SK-N-SH (cell line): ENCODE results near the gene LRP6.

Source experiments
- CTCF ChIP-seq: fragments of 200-600 bp; sonication (generic); IDR thresholded peaks from 2 replicates; pipeline ENCODE4 v1.6.1; 2017; ENCODE audit warnings: antibody characterized with exemption, mild to moderate bottlenecking, moderate library complexity
- EZH2phosphoT487 ChIP-seq: fragments of 200-600 bp; sonication (generic); IDR thresholded peaks from 2 replicates; pipeline ENCODE4 v1.6.1; 2017; ENCODE audit warnings: low read depth, mixed run types, mild to moderate bottlenecking, antibody characterized with exemption, moderate library complexity, borderline replicate concordance
- FOXJ3 ChIP-seq: sonication (generic); formaldehyde crosslinking; IDR thresholded peaks from 2 replicates; pipeline ENCODE4 v1.5.1; 2020; ENCODE audit warnings: mild to moderate bottlenecking, missing genetic modification reagents
- MAX ChIP-seq: IDR thresholded peaks from 2 replicates; pipeline ENCODE4 v1.4.0; 2012; ENCODE audit warnings: low read depth
- PBX3 ChIP-seq: IDR thresholded peaks from 2 replicates; pipeline ENCODE4; 2012
- SMC3 ChIP-seq: IDR thresholded peaks from 2 replicates; pipeline ENCODE4 v1.6.1; 2012; ENCODE audit warnings: low read depth, low read length, improper control_type of control experiment

GRCh38 chr12:12282202-12282601, 15.4 kb upstream of the LRP6 start:
- TF ChIP-seq EZH2phosphoT487 (no peak), CTCF (no peak), FOXJ3 (CRISPR knock-in tag) (no peak), SMC3 (no peak), PBX3 (no peak), MAX (no peak)
